Hepatocyte (in vitro differentiated cells): ENCODE measurements around the gene DAB1.

Experiments
- CTCF ChIP-seq: fragments of 200-600 bp; sonication (generic); IDR thresholded peaks from 2 replicates; pipeline ENCODE4 v1.5.1; 2016; ENCODE audit warnings: antibody characterized with exemption, mild to moderate bottlenecking; ENCODE audit not compliant: poor library complexity
- EZH2 ChIP-seq: fragments of 200-600 bp; sonication (generic); IDR thresholded peaks from 2 replicates; pipeline ENCODE4 v1.6.1; 2016; ENCODE audit warnings: antibody characterized with exemption, mild to moderate bottlenecking, borderline replicate concordance

GRCh38 chr1:57327336-57327735 lies 96.5 kb downstream of the DAB1 start:
- TF ChIP-seq CTCF (no peak), EZH2 (no peak)
